Neural progenitor cell (in vitro differentiated cells): ENCODE measurements around the gene NEURL1. TPM values are rescaled to one million over a fixed set of nuclear protein-coding genes. Genes with fewer than 3 reads are reported as not detected.

Source experiments
- DNase-seq: peaks from one replicate; pipeline ENCODE4 v3.0.0-alpha.2; 2016; ENCODE audit warnings: low spot score
- H2AFZ ChIP-seq: fragments of 200-600 bp; sonication (generic); replicated peaks from 2 replicates; pipeline ENCODE4 v1.6.1; 2016; ENCODE audit warnings: antibody characterized with exemption
- H3F3A ChIP-seq: fragments of 200-600 bp; sonication (generic); 2 replicates; pipeline ENCODE4 v1.6.1; 2016; ENCODE audit warnings: antibody characterized with exemption, low read depth
- H3K27ac ChIP-seq: fragments of 200-600 bp; sonication (generic); 2 replicates; pipeline ENCODE4 v1.5.1; 2016; ENCODE audit warnings: mild to moderate bottlenecking
- H3K27me3 ChIP-seq: fragments of 200-600 bp; sonication (generic); 2 replicates; pipeline ENCODE4 v1.6.1; 2016; ENCODE audit warnings: mild to moderate bottlenecking, moderate library complexity
- H3K36me3 ChIP-seq: fragments of 200-600 bp; sonication (generic); 2 replicates; pipeline ENCODE4 v1.5.1; 2016
- H3K4me1 ChIP-seq: fragments of 200-600 bp; sonication (generic); 2 replicates; pipeline ENCODE4 v1.6.1; 2016; ENCODE audit warnings: mixed run types
- H3K4me2 ChIP-seq: fragments of 200-600 bp; sonication (generic); 2 replicates; pipeline ENCODE4 v1.6.1; 2016
- H3K4me3 ChIP-seq: fragments of 200-600 bp; sonication (generic); 2 replicates; pipeline ENCODE4 v1.5.1; 2016
- H3K79me2 ChIP-seq: fragments of 200-600 bp; sonication (generic); 2 replicates; pipeline ENCODE4 v1.6.1; 2016; ENCODE audit warnings: low read depth
- H3K9ac ChIP-seq: fragments of 200-600 bp; sonication (generic); 2 replicates; pipeline ENCODE4 v1.6.1; 2016
- H3K9me3 ChIP-seq: fragments of 200-600 bp; sonication (generic); 2 replicates; pipeline ENCODE4 v1.5.1; 2016; ENCODE audit warnings: low read depth
- H4K20me1 ChIP-seq: fragments of 200-600 bp; sonication (generic); 2 replicates; pipeline ENCODE4 v1.6.1; 2016; ENCODE audit warnings: low read depth
- H3K27ac Mint-ChIP-seq: 3 replicates; pipeline ENCODE4 v1.8.0; 2021; ENCODE audit warnings: mixed read lengths
- H3K27me3 Mint-ChIP-seq: 2 replicates; pipeline ENCODE4 v1.8.0; 2022; ENCODE audit warnings: low read depth, mild to moderate bottlenecking, inconsistent platforms, moderate library complexity, mixed read lengths; ENCODE audit not compliant: insufficient read depth
- H3K36me3 Mint-ChIP-seq: 3 replicates; pipeline ENCODE4 v1.8.0; 2021; ENCODE audit warnings: mixed read lengths
- H3K4me1 Mint-ChIP-seq: 3 replicates; pipeline ENCODE4 v1.8.0; 2021; ENCODE audit warnings: mixed read lengths
- H3K4me3 Mint-ChIP-seq: 3 replicates; pipeline ENCODE4 v1.8.0; 2021; ENCODE audit warnings: mild to moderate bottlenecking, moderate library complexity, mixed read lengths
- H3K9me3 Mint-ChIP-seq: 3 replicates; pipeline ENCODE4 v1.8.0; 2020; ENCODE audit warnings: mixed read lengths
- CTCF ChIP-seq: fragments of 200-600 bp; sonication (generic); IDR thresholded peaks from 2 replicates; pipeline ENCODE4 v1.5.1; 2017; ENCODE audit warnings: antibody characterized with exemption, mild to moderate bottlenecking
- EZH2 ChIP-seq: fragments of 200-600 bp; sonication (generic); IDR thresholded peaks from 2 replicates; pipeline ENCODE4 v1.6.1; 2017; ENCODE audit warnings: antibody characterized with exemption, mild to moderate bottlenecking, moderate library complexity
- EZH2phosphoT487 ChIP-seq: fragments of 200-600 bp; sonication (generic); IDR thresholded peaks from 2 replicates; pipeline ENCODE4 v1.6.1; 2017; ENCODE audit warnings: antibody characterized with exemption
- total RNA-seq: library from RNA; depleted of rRNA; stranded (reverse); fragments of >200 nt; gene quantifications from 2 replicates; pipeline ENCODE4 v1.2.3, GENCODE V29; 2015; ENCODE audit warnings: low replicate concordance

NEURL1 gene
- total RNA-seq, 1 donor from 2014 or later, result 0.06 TPM

GRCh38 chr10:103467406-103467805 lies 26.1 kb upstream of the NEURL1 start:
- Mint-ChIP-seq H3K36me3 (no peaks in the 10 kb centered on the region), H3K9me3 (no peaks in the 10 kb centered on the region), H3K4me1 (peaks cover 9% of the 10 kb centered on the region), H3K4me3 (no peak overlapping the region), H3K27ac (no peak overlapping the region), H3K27me3 (peaks cover 6% of the 10 kb centered on the region)
- Histone ChIP-seq H3K27ac (no peak overlapping the region), H3K36me3 (no peaks in the 10 kb centered on the region), H3K27me3 (no peaks in the 10 kb centered on the region), H3K9ac (no peak overlapping the region), H2AFZ (no peak overlapping the region), H3K4me3 (no peak overlapping the region), H4K20me1 (no peaks in the 10 kb centered on the region), H3K9me3 (no peaks in the 10 kb centered on the region), H3F3A (no peaks in the 10 kb centered on the region), H3K79me2 (no peaks in the 10 kb centered on the region), H3K4me1 (no peaks in the 10 kb centered on the region), H3K4me2 (no peak overlapping the region)
- no peak for DNase-seq
- no peak for TF ChIP-seq CTCF
- no peak for TF ChIP-seq EZH2
- no peak for TF ChIP-seq EZH2phosphoT487

- no peaks in the 10 kb centered on the region for H3K36me3 Mint-ChIP-seq
- Histone ChIP-seq H3K36me3 (no peaks in the 10 kb centered on the region), H3K4me2 (no peak overlapping the region), H3K27me3 (no peaks in the 10 kb centered on the region), H3K79me2 (no peaks in the 10 kb centered on the region), H3K9me3 (no peaks in the 10 kb centered on the region), H3K9ac (no peak overlapping the region), H3K4me3 (no peak overlapping the region), H2AFZ (no peak overlapping the region), H3F3A (no peaks in the 10 kb centered on the region), H3K27ac (no peak overlapping the region), H3K4me1 (no peaks in the 10 kb centered on the region), H4K20me1 (no peaks in the 10 kb centered on the region)
- peaks cover 3% of the 10 kb centered on the region for H3K27me3 Mint-ChIP-seq
- no peak overlapping the region for H3K27ac Mint-ChIP-seq
- H3K9me3 Mint-ChIP-seq, result no peaks in the 10 kb centered on the region
- H3K4me3 Mint-ChIP-seq, result no peak overlapping the region
- peaks cover 9% of the 10 kb centered on the region for H3K4me1 Mint-ChIP-seq
- no peak for DNase-seq
- no peak for TF ChIP-seq EZH2phosphoT487
- no peak for TF ChIP-seq CTCF
- TF ChIP-seq EZH2, result no peak
Measured at GRCh38 chr10:103469201-103469600, 24.3 kb upstream of the NEURL1 start.

GRCh38 chr10:103470761-103471653 lies 22.5 kb upstream of the NEURL1 start:
- H3K79me2 ChIP-seq, result no peaks in the 10 kb centered on the region
- Mint-ChIP-seq H3K4me3 (no peak overlapping the region), H3K27me3 (peaks cover 3% of the 10 kb centered on the region), H3K36me3 (no peaks in the 10 kb centered on the region), H3K27ac (peak overlapping the region; percentile 26), H3K4me1 (peaks cover 9% of the 10 kb centered on the region), H3K9me3 (no peaks in the 10 kb centered on the region)
- no peaks in the 10 kb centered on the region for H3K27me3 ChIP-seq
- H3K4me2 ChIP-seq, result no peak overlapping the region
- H3K9me3 ChIP-seq, result no peaks in the 10 kb centered on the region
- H3K4me1 ChIP-seq, result no peaks in the 10 kb centered on the region
- peaks cover 2% of the 10 kb centered on the region for H3F3A ChIP-seq
- no peak overlapping the region for H3K4me3 ChIP-seq
- H4K20me1 ChIP-seq, result no peaks in the 10 kb centered on the region
- no peak overlapping the region for H3K27ac ChIP-seq
- no peak overlapping the region for H3K9ac ChIP-seq
- no peaks in the 10 kb centered on the region for H3K36me3 ChIP-seq
- H2AFZ ChIP-seq, result peak overlapping the region; percentile 42
- DNase-seq, result no peak
- TF ChIP-seq CTCF (no peak), EZH2 (no peak), EZH2phosphoT487 (no peak)
